ENCODE measurements around the gene ZC3H12D. TPM values are rescaled to one million over a fixed set of nuclear protein-coding genes. Genes with fewer than 3 reads are reported as not detected.

Gene ZC3H12D
- total RNA-seq, 3 donors from 2014 or later (not counting 1 experiment from before 2014, with no cell fraction given) = 0.49 to 7.7 (median 4.1) TPM

DNA sequence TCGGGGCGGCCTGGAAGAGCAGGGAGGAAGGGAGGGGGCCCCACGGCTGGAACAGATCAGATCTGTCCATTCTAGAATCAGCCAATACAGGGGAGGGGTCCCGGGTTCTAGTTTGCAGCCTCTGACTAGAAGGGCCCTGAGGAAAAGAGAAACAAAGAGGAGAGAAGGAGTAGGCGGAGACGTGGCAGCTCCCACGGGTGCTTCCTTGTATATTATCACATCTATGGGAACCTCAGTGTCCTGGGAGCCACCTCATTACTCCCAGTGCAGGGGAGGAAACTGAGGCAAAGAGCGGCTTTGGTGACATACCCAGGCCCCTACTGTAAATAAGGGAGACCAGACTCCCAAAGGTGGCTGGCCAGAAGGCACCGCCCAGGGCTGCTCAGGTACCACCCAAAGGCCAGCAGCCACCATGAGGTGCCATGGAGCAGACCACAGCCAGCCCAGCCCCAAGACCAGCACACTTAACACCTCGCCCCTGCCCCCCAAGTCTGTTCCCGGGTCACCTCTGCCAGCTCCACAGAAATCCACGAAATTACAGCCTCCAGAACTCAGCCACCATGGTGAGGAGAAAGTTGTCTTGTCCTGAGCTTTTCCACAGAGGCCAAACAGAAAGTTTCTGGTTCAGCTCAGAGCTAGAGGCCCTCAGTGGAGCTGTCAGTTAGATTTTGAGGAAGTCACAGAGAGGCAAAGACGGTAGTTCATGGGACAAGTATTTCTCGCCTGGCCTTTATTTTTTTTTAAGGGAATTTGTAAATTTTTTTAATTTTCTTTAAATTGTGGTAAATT, 2.1 kb downstream of the ZC3H12D start:
- Histone ChIP-seq H3K4me1 (ENCODE audit: control insufficient read depth, insufficient read depth, low read length) (peaks cover 53% of the 10 kb centered on the region), H3K27ac (ENCODE audit: low read length) (peak overlapping the region; percentile 82), H3K4me3 (ENCODE audit: low read length) (peak overlapping the region; percentile 38), H3K9me3 (ENCODE audit: control insufficient read depth, insufficient read depth, low read length) (no peaks in the 10 kb centered on the region), H3K27me3 (ENCODE audit: control insufficient read depth, insufficient read depth, low read length) (no peaks in the 10 kb centered on the region), H3K36me3 (ENCODE audit: control insufficient read depth, insufficient read depth, low read length) (no peaks in the 10 kb centered on the region)
- ATAC-seq (no peak), DNase-seq (peak in 1 of 2 donors; percentile 49)
- H3K4me1 Mint-ChIP-seq = peaks cover 24 to 27% of the 10 kb centered on the region in 2 donors
- no peaks in the 10 kb centered on the region for H3K9me3 Mint-ChIP-seq
- no peaks in the 10 kb centered on the region for H3K36me3 Mint-ChIP-seq
- intact Hi-C loops (cut with micrococcal nuclease) = no loop called here
- 40% methylated on average over 14 of the region's 14 CpGs for WGBS (ENCODE audit: insufficient coverage)
- H3K27me3 Mint-ChIP-seq (ENCODE audit: low read depth in 2 of 2) = peaks cover 0 to 2% of the 10 kb centered on the region in 2 donors
- peak overlapping the region; percentile 86 for H3K4me3 Mint-ChIP-seq
- TF ChIP-seq, protein P1, sequence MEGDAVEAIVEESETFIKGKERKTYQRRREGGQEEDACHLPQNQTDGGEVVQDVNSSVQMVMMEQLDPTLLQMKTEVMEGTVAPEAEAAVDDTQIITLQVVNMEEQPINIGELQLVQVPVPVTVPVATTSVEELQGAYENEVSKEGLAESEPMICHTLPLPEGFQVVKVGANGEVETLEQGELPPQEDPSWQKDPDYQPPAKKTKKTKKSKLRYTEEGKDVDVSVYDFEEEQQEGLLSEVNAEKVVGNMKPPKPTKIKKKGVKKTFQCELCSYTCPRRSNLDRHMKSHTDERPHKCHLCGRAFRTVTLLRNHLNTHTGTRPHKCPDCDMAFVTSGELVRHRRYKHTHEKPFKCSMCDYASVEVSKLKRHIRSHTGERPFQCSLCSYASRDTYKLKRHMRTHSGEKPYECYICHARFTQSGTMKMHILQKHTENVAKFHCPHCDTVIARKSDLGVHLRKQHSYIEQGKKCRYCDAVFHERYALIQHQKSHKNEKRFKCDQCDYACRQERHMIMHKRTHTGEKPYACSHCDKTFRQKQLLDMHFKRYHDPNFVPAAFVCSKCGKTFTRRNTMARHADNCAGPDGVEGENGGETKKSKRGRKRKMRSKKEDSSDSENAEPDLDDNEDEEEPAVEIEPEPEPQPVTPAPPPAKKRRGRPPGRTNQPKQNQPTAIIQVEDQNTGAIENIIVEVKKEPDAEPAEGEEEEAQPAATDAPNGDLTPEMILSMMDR (IDR thresholded peaks at IDR 0.05) = no peak
- H3K27ac Mint-ChIP-seq = peak overlapping the region; percentile 29 to 87

DNA sequence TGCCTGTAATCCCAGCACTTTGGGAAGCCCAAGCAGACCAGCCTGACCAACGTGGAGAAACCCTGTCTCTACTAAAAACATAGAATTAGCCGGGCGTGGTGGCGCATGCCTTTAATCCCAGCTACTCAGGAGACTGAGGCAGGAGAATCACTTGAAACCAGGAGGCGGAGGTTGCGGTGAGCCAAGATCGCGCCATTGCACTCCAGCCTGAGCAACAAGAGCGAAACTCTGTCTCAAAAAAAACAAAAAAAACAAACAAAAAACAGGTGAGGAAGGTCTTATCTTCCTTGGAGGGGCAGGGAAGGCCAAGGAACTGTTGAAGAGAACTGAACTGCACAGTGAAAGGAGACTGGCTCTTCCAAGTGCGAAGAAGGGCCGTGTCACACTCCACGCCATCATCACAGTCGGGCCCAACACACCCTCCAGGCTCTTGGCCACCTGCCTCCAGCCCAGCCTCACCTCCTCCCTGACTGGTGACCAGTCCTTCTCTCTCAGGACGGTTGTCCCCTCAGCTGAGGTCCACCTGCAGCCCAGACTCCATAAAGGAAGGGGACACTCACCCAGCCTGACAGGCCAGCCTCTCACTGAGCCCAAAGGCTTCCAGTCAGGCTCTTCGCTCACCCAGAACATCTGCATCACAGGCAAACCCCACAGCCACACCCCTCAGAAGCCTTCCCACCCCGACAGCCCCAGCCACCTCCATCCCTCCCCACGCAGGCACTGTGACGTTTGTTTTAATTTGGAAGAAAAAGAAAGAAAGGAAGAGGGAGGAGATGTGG, 4.1 kb downstream of the ZC3H12D start:
- no peaks in the 10 kb centered on the region for H3K36me3 Mint-ChIP-seq
- ATAC-seq = no peak

DNA sequence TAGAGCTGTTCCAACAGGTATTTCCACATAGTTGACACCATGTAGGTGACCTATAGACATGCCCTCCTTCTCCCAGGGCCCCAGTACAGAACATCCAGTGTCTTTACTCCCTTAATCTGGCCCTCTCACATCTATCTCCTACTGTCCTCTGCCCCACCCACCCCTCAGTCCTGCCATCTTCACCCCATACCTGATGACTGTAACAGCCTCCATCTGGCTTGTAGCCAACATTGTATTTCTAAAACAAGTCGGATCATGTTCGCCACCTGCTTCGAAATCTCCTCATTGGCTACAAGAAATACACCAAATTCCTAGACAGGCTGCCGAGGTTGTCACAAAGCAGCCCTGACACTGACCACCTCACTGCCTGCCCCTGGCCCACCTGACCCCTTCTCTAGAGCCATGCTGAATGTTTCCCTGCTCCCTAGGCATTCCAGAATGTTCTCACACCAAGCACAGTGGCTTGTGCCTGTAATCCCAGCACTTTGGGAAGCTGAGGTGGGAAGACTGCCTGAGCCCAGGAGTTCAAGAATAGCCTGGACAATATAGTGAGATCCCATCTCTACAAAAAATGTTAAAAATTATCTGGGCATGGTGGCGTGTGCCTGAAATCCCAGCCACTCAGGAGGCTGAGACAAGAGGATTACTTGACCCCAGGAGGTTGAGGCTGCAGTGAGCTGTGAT, 6.0 kb downstream of the ZC3H12D start:
- H3K36me3 Mint-ChIP-seq = no peaks in the 10 kb centered on the region
- H3K4me1 Mint-ChIP-seq = peaks cover 13 to 16% of the 10 kb centered on the region in 2 donors

More for the DNA sequence above, 4.1 kb downstream of the ZC3H12D start:
- TF ChIP-seq, protein P1 (IDR thresholded peaks at IDR 0.05) = no peak
- 80% methylated on average over 13 of the region's 18 CpGs for WGBS (ENCODE audit: insufficient coverage)
- Mint-ChIP-seq H3K4me3 (peak overlapping the region; percentile 86), H3K9me3 (no peaks in the 10 kb centered on the region), H3K27ac (no peak overlapping the region), H3K27me3 (ENCODE audit: low read depth in 2 of 2) (peaks cover 0 to 4% of the 10 kb centered on the region in 2 donors), H3K4me1 (peaks cover 24 to 27% of the 10 kb centered on the region in 2 donors)
- H3K4me1 ChIP-seq (ENCODE audit: control insufficient read depth, insufficient read depth, low read length) = peaks cover 51% of the 10 kb centered on the region
- H3K36me3 ChIP-seq (ENCODE audit: control insufficient read depth, insufficient read depth, low read length) = no peaks in the 10 kb centered on the region
- no peaks in the 10 kb centered on the region for H3K9me3 ChIP-seq (ENCODE audit: control insufficient read depth, insufficient read depth, low read length)
- intact Hi-C loops (cut with micrococcal nuclease) = no loop called here
- H3K27ac ChIP-seq (ENCODE audit: low read length) = peak overlapping the region; percentile 82
- no peaks in the 10 kb centered on the region for H3K27me3 ChIP-seq (ENCODE audit: control insufficient read depth, insufficient read depth, low read length)
- H3K4me3 ChIP-seq (ENCODE audit: low read length) = no peak overlapping the region
- peak in 1 of 2 donors; percentile 76 for DNase-seq

More for the DNA sequence above, 6.0 kb downstream of the ZC3H12D start:
- TF ChIP-seq, protein P1 (IDR thresholded peaks at IDR 0.05) = no peak
- intact Hi-C loops (cut with micrococcal nuclease) = no loop called here
- Histone ChIP-seq H3K9me3 (ENCODE audit: control insufficient read depth, insufficient read depth, low read length) (no peaks in the 10 kb centered on the region), H3K4me3 (ENCODE audit: low read length) (no peak overlapping the region), H3K4me1 (ENCODE audit: control insufficient read depth, insufficient read depth, low read length) (peaks cover 43% of the 10 kb centered on the region), H3K27ac (ENCODE audit: low read length) (no peak overlapping the region), H3K36me3 (ENCODE audit: control insufficient read depth, insufficient read depth, low read length) (no peaks in the 10 kb centered on the region), H3K27me3 (ENCODE audit: control insufficient read depth, insufficient read depth, low read length) (no peaks in the 10 kb centered on the region)
- ATAC-seq = no peak
- H3K27ac Mint-ChIP-seq = no peak overlapping the region
- peaks cover 0 to 4% of the 10 kb centered on the region in 2 donors for H3K27me3 Mint-ChIP-seq (ENCODE audit: low read depth in 2 of 2)
- no peak for DNase-seq
- H3K9me3 Mint-ChIP-seq = no peaks in the 10 kb centered on the region
- 91% methylated on average over 5 of the region's 5 CpGs for WGBS (ENCODE audit: insufficient coverage)
- no peak overlapping the region for H3K4me3 Mint-ChIP-seq
